Pancreas (tissue), 10 donors: Measurements from ENCODE around the gene PNMA8C. TPM values are rescaled to one million over a fixed set of nuclear protein-coding genes. Genes with fewer than 3 reads are reported as not detected.

Source experiments
- ATAC-seq, 4 donors: fragments of 200-7000 bp; cut with Tn5 transposase; one replicate each; pipeline versions ENCODE4 v1.8.0 to v1.9.1; 2020; ENCODE audit warnings: mild to moderate bottlenecking in 4 of 4, moderate library complexity in 4 of 4
- DNase-seq, 6 donors: peaks; one replicate each; pipeline ENCODE4 v3.0.0-alpha.2; 2020
- FAIRE-seq: peaks from 2 replicates; lab custom pipeline; 2012; peaks lifted over from hg19 to GRCh38; lab: Jason Lieb, UNC
- H3K27ac ChIP-seq, 4 donors: fragments of 200-600 bp; sonication (generic); 1 replicate in 3 of 4; 2 replicates in 1 of 4; pipeline versions ENCODE4 v1.5.0 to v1.8.0; 2020
- H3K27me3 ChIP-seq, 4 donors: fragments of 200-600 bp; one replicate each; pipeline ENCODE4 v1.8.0; 2021
- H3K36me3 ChIP-seq, 3 donors: fragments of 200-600 bp; sonication (generic) in 1 of 3; one replicate each; pipeline versions ENCODE4 v1.5.0 to v1.8.0; 2020 to 2021
- H3K4me1 ChIP-seq, 3 donors: fragments of 200-600 bp; one replicate each; pipeline ENCODE4 v1.8.0; 2021
- H3K4me3 ChIP-seq, 4 donors: fragments of 200-600 bp; sonication (generic) in 2 of 4; one replicate each; pipeline versions ENCODE4 v1.5.0 to v1.8.0; 2020 to 2021
- H3K9me3 ChIP-seq, 4 donors: fragments of 200-600 bp; one replicate each; pipeline ENCODE4 v1.8.0; 2021
- CTCF ChIP-seq, 4 donors: fragments of 200-600 bp; sonication (generic) in 3 of 4; IDR thresholded peaks; one replicate each; pipeline versions ENCODE4 v1.5.0 to v1.8.0; 2021; ENCODE audit warnings: antibody characterized with exemption in 4 of 4
- WGBS, 2 donors: extraction: QIAGEN DNeasy Blood & Tissue Kit; methylation state at CpG; one replicate each; pipeline ENCODE4 v1.1.7; 2013; 5-methylcytosine and 5-hydroxymethylcytosine counted together
- intact Hi-C, 3 donors: fragments of 100-400 bp; cut with DNase I; formaldehyde crosslinking; loops; one replicate each; pipeline versions ENCODE4 v1.11.1 to v1.14.2; 2022
- polyA plus RNA-seq, 2 donors: library from polyadenylated mRNA; stranded (reverse); fragments of 200-250 nt; gene quantifications; one replicate each; pipeline ENCODE4 v1.2.3, GENCODE V29; 2013
- total RNA-seq, 6 donors: library from RNA; stranded (reverse); fragmentation: NEBNext Ultra II Directional in 4 of 6; extraction: Animal tissue kit (Norgen Biotek cat#: 25700) in 4 of 6; gene quantifications; one replicate each; pipeline versions ENCODE4 v1.2.1 to v1.2.4, GENCODE V29; 2021 to 2023
- donor health status: healthy with polysubstance abuse.
- donor health status: DM: no; HTN: no; CAD: no; lungs with moderate emphysema.
- donor health status: DM: no; HTN: no; CAD: no.
- donor health status: control.
- donor health status: control.
- donor health status: Bipolar disorder and iron deficiency.
- donor health status: DM: yes; HTN: yes; CAD: no.
- donor health status: DM: no; HTN: no; CAD: no.
- donor health status: DM: no; HTN: no; CAD: no.
- donor health status: DM: yes; HTN: yes; CAD: no.

PNMA8C gene
- total and polyA plus RNA-seq, 8 donors, result 0.08 to 0.61 (median 0.14) TPM; not detected in 2

- Histone ChIP-seq H3K9me3 (no peaks in the 10 kb centered on the region), H3K4me1 (no peaks in the 10 kb centered on the region), H3K27me3 (no peaks in the 10 kb centered on the region), H3K4me3 (no peak overlapping the region), H3K36me3 (no peaks in the 10 kb centered on the region), H3K27ac (no peak overlapping the region)
- TF ChIP-seq CTCF (IDR thresholded peaks at IDR 0.05), result no peak
- intact Hi-C loops, result no loop called here
- FAIRE-seq, result no peak
- WGBS, 2 donors, result 86 to 89% methylated on average over 5 of the region's 5 CpGs
- DNase-seq, result no peak
- no peak for ATAC-seq
Observed at GRCh38 chr19:46450737-46451136, 22.0 kb upstream of the PNMA8C start.

- H3K27ac ChIP-seq, result no peak overlapping the region
- no peak overlapping the region for H3K4me3 ChIP-seq
- H3K9me3 ChIP-seq, result no peaks in the 10 kb centered on the region
- no peak for TF ChIP-seq CTCF (IDR thresholded peaks at IDR 0.05)
- DNase-seq (no peak), ATAC-seq (no peak), FAIRE-seq (no peak)
- no peaks in the 10 kb centered on the region for H3K4me1 ChIP-seq
- H3K27me3 ChIP-seq, result no peaks in the 10 kb centered on the region
- H3K36me3 ChIP-seq, result no peaks in the 10 kb centered on the region
- intact Hi-C loops, result no loop called here
- WGBS, 2 donors, result 57 to 60% methylated on average over 7 of the region's 7 CpGs
Observed at GRCh38 chr19:46449228-46449627, 20.5 kb upstream of the PNMA8C start.

GRCh38 chr19:46448601-46449000, 19.9 kb upstream of the PNMA8C start:
- Histone ChIP-seq H3K9me3 (no peaks in the 10 kb centered on the region), H3K27me3 (no peaks in the 10 kb centered on the region), H3K4me1 (no peaks in the 10 kb centered on the region), H3K27ac (no peak overlapping the region), H3K4me3 (no peak overlapping the region), H3K36me3 (no peaks in the 10 kb centered on the region)
- 80 to 95% methylated on average over 10 of the region's 10 CpGs for WGBS, 2 donors
- intact Hi-C loops, result no loop called here
- TF ChIP-seq CTCF (IDR thresholded peaks at IDR 0.05), result no peak
- FAIRE-seq (no peak), DNase-seq (no peak), ATAC-seq (no peak)

- Histone ChIP-seq H3K27ac (no peak overlapping the region), H3K4me1 (peaks cover 2 to 5% (median 3%) of the 10 kb centered on the region in 3 donors), H3K9me3 (no peaks in the 10 kb centered on the region), H3K4me3 (no peak overlapping the region), H3K27me3 (no peaks in the 10 kb centered on the region), H3K36me3 (no peaks in the 10 kb centered on the region)
- TF ChIP-seq CTCF (IDR thresholded peaks at IDR 0.05), result no peak
- DNase-seq, result no peak
- no peak for FAIRE-seq
- intact Hi-C loops, result no loop called here
- ATAC-seq, result no peak
- WGBS, 2 donors, result 81% methylated on average over 5 of the region's 5 CpGs
Observed at GRCh38 chr19:46447824-46448223, 19.1 kb upstream of the PNMA8C start.

GRCh38 chr19:46447006-46447405, 18.3 kb upstream of the PNMA8C start:
- no peak overlapping the region for H3K4me3 ChIP-seq
- ATAC-seq, result no peak
- peaks cover 8 to 13% (median 9%) of the 10 kb centered on the region in 3 donors for H3K4me1 ChIP-seq
- no peaks in the 10 kb centered on the region for H3K27me3 ChIP-seq
- intact Hi-C loops, result no loop called here
- no peak for FAIRE-seq
- no peaks in the 10 kb centered on the region for H3K9me3 ChIP-seq
- 37 to 50% methylated on average over 3 of the region's 3 CpGs for WGBS, 2 donors
- no peak for TF ChIP-seq CTCF (IDR thresholded peaks at IDR 0.05)
- no peak for DNase-seq
- H3K36me3 ChIP-seq, result no peaks in the 10 kb centered on the region
- H3K27ac ChIP-seq, result no peak overlapping the region
